Amniotic epithelial cell (primary cell): ENCODE measurements around the gene C1QTNF12.
A peak's percentile ranks its signal among the peaks of the same experiment; 100 is the strongest.

Experiments
- DNase-seq: peaks from one replicate; pipeline ENCODE4 v3.0.0-alpha.2; 2010; ENCODE audit warnings: low read depth

The C1QTNF12 gene

DNA sequence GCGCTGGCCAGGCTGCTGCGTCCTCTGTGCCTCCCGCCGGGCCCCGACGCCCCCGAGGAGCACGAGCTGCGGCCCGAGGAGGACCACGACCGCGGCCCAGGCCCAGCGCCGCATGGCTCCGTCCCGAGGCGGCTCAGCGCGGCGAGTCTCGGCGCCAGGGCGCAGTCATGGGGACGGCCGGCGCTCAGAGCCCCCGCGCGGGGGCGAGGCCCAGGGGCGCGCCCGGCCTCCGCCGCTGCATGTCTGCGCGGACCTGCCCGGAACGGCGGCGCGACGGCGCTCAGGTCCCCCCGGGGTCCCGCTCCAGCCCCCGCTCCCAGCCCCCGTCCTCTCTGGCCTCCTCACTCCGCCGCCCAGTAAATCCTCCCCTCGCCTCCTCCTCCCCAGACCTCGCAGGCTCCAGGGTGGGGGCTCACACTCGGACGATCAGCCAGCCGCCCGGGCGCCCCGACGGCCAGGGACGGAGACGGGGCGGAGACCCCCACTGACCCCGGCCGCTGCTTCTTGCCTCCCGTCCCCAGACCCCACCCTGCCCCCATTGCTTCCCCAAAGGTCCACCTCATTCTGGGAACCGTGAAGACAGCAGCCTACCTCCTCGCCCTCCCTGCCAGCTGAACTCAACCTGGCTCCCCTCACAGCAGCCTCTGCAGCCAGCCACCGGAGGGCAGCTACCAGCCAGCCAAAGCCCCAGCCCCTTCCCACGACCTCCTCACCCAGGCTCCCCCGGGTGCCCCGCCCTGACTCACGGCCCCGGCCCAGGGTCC, at the start of gene C1QTNF12:
Gene C1QTNF12 (minus strand): TSS at position 146 of the 764 bp plus-strand sequence. CDS start 32 bp downstream, at position 114.
- DNase-seq: no peak

DNA sequence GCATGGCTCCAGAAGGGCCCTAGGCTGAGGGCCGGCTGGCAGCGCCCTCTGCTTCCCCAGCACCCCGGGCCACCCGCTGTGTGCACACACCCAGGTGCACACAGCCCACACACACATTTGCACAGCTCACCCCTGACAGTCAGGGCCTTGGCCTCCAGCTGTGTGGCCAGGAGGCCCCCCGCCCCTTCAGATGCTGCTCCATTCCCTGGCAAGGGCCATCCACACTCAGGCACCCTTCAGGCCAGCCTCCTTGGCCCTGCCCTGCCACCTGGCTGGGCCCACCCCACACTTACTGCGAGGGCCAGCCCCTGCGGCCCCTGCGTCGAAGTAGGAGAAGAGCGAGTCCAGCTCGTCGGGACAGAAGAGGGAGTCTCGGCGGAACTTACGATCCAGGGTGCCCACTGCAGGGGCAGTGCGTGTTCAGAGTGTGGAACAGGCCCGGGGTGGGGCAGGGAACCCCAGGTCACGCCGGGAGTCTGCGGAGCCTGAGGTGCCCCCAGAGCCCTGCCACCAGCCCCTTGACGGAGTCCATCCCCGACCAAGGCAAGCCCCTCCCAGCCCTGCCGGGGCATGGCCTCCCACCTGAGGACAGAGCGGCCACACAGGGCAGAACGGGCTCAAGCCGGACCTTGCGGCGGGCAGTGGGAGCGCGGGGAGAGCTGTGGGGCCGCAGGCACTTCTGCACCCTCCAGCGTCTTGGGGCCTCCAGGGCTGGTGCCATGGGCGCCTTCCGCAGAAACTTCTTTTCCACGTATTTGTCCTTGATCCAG, 48.8 kb upstream of the C1QTNF12 start:
- no peak for DNase-seq

GRCh38 chr1:1294250-1294890, 47.8 kb upstream of the C1QTNF12 start:
- DNase-seq: no peak

DNA sequence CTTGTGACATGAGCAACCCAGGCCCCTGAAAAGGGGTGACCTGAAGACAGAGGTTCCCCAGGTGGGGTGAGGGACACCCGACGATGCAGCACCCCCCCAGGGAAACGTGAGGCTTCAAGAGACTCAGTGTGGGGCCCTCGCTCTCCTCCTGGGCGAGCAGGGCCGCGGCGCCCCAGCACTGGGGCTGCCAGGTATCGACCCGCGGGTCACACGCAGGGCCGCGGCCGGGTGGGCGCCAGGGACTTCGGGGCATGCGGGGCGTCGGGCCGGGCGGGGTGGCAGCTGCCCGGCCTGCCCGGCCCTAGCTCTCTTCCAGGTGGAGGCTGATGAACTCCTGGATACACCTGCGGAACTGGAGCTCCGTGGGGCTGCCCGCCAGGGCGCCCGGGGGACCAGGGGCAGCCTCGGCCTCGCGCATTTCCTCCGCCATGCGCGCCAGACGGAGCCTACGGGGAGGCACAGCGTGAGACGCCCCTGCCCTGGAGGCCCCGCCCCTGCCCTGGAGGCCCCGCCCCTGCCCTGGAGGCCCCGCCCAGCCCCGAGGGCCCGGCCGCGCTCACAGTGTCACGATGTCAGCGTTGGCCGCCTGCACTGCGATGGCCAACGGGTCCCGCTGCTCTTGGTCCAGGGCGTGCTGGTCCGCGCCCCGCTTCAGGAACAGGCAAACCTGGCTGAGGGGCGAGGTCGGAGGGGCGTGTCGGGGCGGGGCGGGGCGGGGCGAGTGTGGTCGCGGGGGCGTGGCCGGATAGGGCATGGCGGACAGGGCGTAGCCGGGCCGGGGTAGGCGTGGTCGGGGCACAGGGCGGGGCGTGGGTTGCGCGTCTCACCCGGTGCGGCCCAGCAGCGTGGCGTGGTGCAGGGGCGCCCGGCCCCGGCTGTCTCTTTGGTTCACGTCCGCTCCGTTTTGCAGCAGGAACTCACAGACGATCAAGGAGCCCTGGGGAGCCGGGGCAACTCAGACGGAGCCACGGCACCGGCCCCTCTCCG, 47.0 kb upstream of the C1QTNF12 start:
- no peak for DNase-seq

GRCh38 chr1:1292851-1293250, 46.3 kb upstream of the C1QTNF12 start:
- DNase-seq: no peak

DNA sequence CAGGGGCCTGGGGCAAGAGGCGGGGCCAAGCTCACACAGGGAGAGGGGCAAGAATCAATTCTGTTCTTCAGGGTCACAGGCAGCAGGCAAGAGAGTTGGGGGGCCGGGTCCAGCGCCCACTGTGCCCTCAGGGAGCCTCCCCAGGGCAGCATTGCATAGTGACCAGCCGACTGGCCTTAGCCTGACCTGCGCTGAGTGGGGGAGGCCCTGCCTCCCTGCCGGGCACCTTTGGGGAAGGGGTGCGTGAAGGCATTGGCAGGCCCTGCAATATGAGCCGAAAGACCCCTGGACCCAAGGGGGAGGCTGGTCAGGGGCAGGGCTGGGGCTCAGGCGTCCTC, 45.9 kb upstream of the C1QTNF12 start:
- no peak for DNase-seq

DNA sequence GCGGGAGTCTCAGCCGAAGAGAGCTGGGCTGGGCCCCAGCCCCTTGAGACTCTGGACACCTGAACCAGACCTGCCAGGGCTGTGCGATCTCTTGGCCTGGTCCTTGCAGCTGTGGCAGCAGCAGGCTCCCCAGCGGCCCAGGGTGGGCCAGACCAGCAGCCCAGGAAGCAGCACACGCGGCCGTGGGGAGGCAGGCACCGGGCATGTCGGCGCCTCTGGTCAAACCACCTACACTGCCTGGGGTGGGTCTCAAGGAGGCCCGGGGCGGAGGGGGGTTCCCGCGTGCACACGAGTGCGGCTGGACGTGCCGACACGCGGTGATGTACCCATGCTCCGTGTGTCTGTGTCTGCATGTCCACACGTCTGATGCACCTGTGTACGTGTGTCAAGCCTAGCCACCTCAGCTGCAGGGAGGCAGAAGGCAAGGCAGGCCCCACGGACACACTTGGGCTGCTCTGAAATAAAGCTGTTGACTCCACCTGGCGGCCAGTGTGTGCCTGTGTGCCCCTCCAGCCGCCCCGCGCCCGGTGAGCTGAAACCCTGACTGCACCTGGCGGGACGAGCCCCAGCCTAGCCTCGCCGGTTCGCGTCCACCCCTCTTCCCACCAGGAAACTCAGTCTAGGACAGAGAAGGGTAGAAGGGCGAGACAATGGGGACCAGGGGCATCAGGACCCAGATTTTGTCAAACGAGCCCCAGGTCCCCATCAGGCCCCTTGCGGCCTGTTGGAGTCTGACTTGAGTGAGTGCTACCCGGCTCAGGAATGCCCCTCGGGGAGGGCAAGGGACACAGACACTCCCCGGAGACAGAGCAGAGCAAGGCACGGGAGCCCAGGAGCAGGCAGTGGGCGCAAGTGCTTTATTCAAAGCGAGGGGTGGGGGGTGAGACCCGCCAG, 45.3 kb upstream of the C1QTNF12 start:
- DNase-seq: peak; percentile 62

GRCh38 chr1:1291023-1291528, 44.6 kb upstream of the C1QTNF12 start:
- DNase-seq: no peak

DNA sequence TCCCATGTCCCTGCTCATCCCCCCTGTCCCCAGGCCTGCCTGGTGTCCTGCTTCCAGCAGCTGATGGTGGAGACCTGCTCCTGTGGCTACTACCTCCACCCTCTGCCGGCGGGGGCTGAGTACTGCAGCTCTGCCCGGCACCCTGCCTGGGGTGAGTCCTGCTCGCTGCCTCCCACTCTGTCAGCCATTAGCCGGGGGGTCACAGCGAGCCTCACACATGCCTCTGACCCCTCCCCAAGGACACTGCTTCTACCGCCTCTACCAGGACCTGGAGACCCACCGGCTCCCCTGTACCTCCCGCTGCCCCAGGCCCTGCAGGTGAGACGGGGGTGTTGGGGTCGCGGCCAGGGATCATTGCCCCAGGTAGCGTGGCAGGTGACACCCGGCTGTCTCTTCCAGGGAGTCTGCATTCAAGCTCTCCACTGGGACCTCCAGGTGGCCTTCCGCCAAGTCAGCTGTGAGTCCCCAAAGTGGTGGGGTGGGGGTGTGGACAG, 43.8 kb upstream of the C1QTNF12 start:
- DNase-seq: peak; percentile 20

DNA sequence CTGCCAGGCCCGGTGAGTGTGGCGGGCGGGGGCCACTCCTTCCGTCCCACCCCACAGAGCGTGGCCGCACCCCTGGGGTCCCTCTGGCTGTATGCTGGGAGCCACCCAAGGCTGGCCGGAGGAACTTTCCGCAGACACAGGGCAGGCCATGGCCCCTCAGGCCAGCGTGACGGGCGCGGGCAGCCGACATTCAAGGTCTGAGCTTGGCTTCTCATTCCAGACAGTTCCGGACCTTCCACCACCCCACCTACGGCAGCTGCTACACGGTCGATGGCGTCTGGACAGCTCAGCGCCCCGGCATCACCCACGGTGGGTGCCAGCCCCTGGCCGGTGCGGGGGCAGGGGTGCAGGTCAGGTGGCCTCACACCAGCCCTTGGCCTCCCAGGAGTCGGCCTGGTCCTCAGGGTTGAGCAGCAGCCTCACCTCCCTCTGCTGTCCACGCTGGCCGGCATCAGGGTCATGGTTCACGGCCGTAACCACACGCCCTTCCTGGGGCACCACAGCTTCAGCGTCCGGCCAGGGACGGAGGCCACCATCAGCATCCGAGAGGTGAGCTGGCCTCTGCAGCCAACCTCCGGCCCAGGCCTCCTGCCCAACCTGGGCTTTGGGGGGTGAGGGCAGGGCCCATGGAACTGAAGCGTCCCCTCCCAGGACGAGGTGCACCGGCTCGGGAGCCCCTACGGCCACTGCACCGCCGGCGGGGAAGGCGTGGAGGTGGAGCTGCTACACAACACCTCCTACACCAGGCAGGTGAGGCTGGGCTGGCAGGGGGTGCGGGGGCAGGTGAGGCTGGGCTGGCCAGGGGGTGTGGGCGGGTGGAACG, 41.0 kb upstream of the C1QTNF12 start:
- DNase-seq: no peak

DNA sequence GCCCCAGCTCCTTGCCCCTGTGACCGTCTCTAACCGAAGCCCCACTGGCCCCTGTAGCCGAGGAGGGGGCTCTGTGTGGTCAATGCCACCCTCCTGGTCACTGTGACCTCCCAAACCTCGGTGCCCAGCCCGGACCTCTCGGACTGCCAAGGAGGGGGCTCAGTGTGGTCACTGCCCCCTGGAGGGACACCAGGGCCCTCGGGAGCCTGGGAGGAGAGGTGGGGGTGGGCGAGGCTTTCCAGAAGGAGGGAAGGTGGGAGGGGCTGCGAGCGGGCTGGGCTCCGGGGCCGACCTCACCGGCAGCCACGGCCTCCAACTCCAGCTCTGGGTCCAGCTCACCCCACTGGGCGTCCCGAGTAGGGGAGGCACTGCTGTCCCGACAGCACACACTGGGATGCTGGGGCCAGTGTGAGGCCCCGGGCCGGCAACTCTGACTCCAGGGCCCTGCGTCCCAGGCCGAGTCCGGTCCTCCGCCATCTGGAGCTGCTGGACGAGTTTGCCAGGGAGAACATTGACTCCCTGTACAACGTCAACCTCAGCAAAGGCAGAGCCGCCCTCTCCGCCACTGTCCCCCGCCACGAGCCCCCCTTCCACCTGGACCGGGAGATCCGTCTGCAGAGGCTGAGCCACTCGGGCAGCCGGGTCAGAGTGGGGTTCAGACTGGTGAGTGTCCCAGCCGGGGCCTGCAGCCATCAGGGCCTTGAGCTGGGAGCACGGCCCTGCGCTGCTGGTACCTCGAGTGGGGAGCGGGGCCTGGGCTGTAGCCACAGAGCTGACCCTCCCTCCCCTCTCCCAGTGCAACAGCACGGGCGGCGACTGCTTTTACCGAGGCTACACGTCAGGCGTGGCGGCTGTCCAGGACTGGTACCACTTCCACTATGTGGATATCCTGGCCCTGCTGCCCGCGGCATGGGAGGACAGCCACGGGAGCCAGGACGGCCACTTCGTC, 40.1 kb upstream of the C1QTNF12 start:
- DNase-seq: no peak

- DNase-seq: no peak
These were observed 39.2 kb upstream of the C1QTNF12 start for GRCh38 chr1:1285611-1286311.

- no peak for DNase-seq
These were observed 38.6 kb upstream of the C1QTNF12 start for GRCh38 chr1:1285102-1285571.

- no peak for DNase-seq
These were observed 37.9 kb upstream of the C1QTNF12 start for GRCh38 chr1:1284221-1285101.

DNA sequence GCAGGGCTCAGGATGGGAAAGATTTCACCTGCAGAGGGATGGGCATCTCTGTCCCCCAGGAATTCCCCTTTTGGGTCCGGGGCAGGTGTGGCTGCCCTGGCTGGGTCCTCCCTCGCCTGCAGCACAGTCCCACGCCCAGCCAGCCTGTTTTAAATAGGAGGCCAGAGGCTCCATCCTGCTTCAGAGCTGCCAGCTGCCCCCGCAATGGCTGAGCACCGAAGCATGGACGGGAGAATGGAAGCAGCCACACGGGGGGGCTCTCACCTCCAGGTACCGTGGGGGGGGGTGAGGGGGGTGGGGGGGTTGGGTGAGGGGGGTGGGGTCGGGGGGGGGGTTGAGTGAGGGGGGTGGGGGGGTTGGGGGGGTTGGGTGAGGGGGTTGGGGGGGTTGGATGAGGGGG, 37.3 kb upstream of the C1QTNF12 start:
- peak; percentile 18 for DNase-seq

DNA sequence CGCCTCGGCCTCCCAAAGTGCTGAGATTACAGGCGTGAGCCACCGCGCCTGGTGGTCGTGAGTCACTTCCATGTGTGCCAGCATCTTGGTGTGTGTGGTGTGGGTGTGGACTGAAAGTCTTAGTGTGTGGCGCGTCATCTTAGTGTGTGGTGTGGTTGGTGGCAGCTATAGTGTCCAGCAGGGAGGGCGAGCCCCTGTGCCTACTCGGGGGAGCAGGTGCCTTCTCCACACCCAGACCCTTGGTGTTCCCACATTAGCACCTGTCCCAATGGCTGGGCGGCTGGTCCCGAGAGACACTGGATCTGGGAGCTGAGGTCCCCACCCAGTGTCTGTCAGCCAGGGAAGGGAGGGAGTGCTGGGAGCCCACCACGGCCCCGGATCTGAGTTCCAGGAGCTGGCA, 36.5 kb upstream of the C1QTNF12 start:
- DNase-seq: peak; percentile 56
